ENCODE data around the gene BOK.

The BOK gene

GRCh38 chr2:241603686-241604085, 45.1 kb downstream of the BOK start:
- H3K36me3 Mint-ChIP-seq (ENCODE audit: low read depth) = peaks cover 42% of the 10 kb centered on the region
- H3K27ac Mint-ChIP-seq = no peak overlapping the region
- H3K9me3 Mint-ChIP-seq = no peaks in the 10 kb centered on the region
- H3K4me1 Mint-ChIP-seq = peaks cover 4% of the 10 kb centered on the region
- H3K4me3 Mint-ChIP-seq = no peak overlapping the region
- no peaks in the 10 kb centered on the region for H3K27me3 Mint-ChIP-seq (ENCODE audit: low read depth)
- no peak for TF ChIP-seq CTCF (IDR thresholded peaks at IDR 0.05; ENCODE audit: unreplicated experiment in 3 of 3)

GRCh38 chr2:241606186-241606585, 47.6 kb downstream of the BOK start:
- TF ChIP-seq CTCF (IDR thresholded peaks at IDR 0.05; ENCODE audit: unreplicated experiment in 3 of 3) = no peak
- Mint-ChIP-seq H3K36me3 (ENCODE audit: low read depth) (peaks cover 26% of the 10 kb centered on the region), H3K4me1 (peaks cover 9% of the 10 kb centered on the region), H3K27ac (no peak overlapping the region), H3K9me3 (no peaks in the 10 kb centered on the region), H3K27me3 (ENCODE audit: low read depth) (no peaks in the 10 kb centered on the region), H3K4me3 (no peak overlapping the region)

- Mint-ChIP-seq H3K9me3 (no peaks in the 10 kb centered on the region), H3K36me3 (ENCODE audit: low read depth) (peaks cover 17% of the 10 kb centered on the region), H3K27ac (no peak overlapping the region), H3K4me1 (peaks cover 16% of the 10 kb centered on the region), H3K4me3 (peak overlapping the region in 2 of 3 experiments; percentile 20 to 38), H3K27me3 (ENCODE audit: low read depth) (no peaks in the 10 kb centered on the region)
- TF ChIP-seq CTCF (IDR thresholded peaks at IDR 0.05; ENCODE audit: unreplicated experiment in 3 of 3) = no peak
Observed at GRCh38 chr2:241607162-241607885, 48.8 kb downstream of the BOK start.

GRCh38 chr2:241608881-241609280, 50.3 kb downstream of the BOK start:
- H3K36me3 Mint-ChIP-seq (ENCODE audit: low read depth) = peaks cover 11% of the 10 kb centered on the region
- H3K4me3 Mint-ChIP-seq = peak overlapping the region; percentile 61 to 79 (median 75)
- peak overlapping the region in 2 of 3 experiments; percentile 1 to 37 for H3K27ac Mint-ChIP-seq
- no peaks in the 10 kb centered on the region for H3K27me3 Mint-ChIP-seq (ENCODE audit: low read depth)
- TF ChIP-seq CTCF (IDR thresholded peaks at IDR 0.05; ENCODE audit: unreplicated experiment in 3 of 3) = no peak
- no peaks in the 10 kb centered on the region for H3K9me3 Mint-ChIP-seq
- peaks cover 25% of the 10 kb centered on the region for H3K4me1 Mint-ChIP-seq

GRCh38 chr2:241609859-241610793, 51.6 kb downstream of the BOK start:
- TF ChIP-seq CTCF (IDR thresholded peaks at IDR 0.05; ENCODE audit: unreplicated experiment in 3 of 3) = peak; percentile 60 to 64 (median 61)
- H3K9me3 Mint-ChIP-seq = no peaks in the 10 kb centered on the region
- no peaks in the 10 kb centered on the region for H3K27me3 Mint-ChIP-seq (ENCODE audit: low read depth)

More at GRCh38 chr2:241609859-241610793, 51.6 kb downstream of the BOK start:
- peak overlapping the region in 2 of 3 experiments; percentile 2 to 67 for H3K27ac Mint-ChIP-seq
- H3K4me1 Mint-ChIP-seq = peaks cover 30% of the 10 kb centered on the region
- peak overlapping the region; percentile 18 to 81 (median 75) for H3K4me3 Mint-ChIP-seq
- H3K36me3 Mint-ChIP-seq (ENCODE audit: low read depth) = peaks cover 7% of the 10 kb centered on the region

All from nephron (organoid).